HG02642 (cell line): ENCODE data around the gene TMEM182.

Experiments
- ATAC-seq: cut with Tn5 transposase; IDR thresholded peaks from one replicate; pipeline ENCODE4 v1.9.1; 2021; ENCODE audit warnings: mild to moderate bottlenecking; ENCODE audit not compliant: unreplicated experiment, poor library complexity

The TMEM182 gene

DNA sequence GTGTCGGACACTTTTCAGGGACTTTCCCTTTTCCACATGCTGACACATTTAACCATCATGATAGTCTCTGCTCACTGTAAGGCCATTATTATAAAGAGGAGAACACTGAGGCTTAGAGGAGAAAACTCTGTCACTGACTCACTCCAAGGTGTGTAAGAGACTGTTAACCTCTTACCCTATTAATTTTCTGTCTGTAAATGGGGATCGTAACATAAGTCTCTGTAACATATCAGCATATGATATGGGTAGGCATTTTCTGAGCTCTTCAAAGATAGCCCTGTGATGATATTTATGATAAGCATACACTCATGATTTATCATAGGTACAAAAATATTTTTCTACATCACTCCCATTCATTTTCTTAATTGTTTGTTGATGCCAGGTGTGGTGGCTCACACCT, 36.4 kb downstream of the TMEM182 start:
- ATAC-seq, result no peak

DNA sequence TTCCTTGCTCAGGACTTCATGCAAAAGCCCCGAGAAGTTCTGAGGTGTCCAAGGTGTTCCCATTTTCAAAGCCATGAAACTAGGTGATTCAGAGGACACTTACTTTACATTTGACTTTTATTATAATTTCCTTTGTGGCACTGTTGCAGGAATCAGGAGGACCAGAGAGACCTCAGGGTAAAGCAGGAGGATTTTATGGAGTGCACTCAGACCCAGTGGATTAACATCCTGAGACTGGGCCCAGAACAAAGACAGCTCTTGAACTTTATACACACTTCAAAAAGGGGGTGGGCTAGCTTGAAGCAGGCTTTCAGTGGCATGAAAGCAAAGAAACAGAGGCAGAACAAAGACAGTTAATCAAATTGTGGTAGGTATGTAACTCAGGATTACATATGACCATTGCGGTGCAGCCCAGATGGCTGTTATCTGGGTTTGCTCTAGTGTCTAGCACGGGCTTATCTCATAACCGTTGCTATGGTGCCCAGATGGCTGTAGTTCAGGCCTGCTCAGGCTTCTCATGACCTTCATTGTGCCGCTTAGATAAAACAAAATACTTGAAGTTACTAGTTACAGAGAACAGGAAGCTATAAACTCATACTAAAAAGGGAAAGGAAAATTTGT, 39.4 kb downstream of the TMEM182 start:
- ATAC-seq, result no peak

DNA sequence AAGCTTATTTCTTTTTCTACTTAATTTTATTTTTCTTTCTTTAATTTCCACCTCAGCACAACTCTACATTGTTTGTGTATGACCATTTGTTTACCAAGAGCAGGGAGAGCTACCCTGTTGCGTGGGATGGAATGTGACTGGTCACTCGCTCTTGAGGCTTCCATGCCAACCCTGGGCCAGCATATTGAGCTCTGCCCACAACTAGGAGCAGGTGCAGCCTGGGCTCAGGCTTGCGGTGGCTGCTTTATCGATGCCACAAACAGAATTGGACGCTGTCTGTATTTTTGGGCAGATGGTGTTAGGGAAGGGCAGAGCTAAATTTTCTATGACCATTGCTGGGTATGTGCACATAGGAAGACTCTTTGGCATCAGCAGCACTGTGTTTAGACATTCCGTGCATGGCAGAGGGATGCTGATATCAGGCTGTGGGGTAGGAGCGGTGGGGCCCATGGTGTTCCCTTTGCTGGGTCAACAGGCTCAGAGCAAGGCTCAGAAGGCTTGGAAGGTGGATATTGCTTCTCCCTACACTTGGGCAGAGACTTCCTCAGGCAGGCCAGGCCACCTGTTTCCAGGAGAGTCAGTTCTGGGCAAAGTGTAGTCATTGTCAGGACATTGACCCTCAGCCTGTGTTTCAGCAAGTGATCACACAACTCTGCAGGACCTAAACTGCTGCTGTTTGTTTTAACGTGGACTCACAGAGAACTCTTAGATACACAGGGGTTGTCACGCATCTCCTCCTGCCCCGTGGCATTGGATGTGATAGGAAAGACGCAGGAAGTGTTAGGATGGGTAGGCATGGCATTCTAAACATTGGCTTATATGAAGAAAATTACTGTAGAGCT, 40.2 kb downstream of the TMEM182 start:
- no peak for ATAC-seq

DNA sequence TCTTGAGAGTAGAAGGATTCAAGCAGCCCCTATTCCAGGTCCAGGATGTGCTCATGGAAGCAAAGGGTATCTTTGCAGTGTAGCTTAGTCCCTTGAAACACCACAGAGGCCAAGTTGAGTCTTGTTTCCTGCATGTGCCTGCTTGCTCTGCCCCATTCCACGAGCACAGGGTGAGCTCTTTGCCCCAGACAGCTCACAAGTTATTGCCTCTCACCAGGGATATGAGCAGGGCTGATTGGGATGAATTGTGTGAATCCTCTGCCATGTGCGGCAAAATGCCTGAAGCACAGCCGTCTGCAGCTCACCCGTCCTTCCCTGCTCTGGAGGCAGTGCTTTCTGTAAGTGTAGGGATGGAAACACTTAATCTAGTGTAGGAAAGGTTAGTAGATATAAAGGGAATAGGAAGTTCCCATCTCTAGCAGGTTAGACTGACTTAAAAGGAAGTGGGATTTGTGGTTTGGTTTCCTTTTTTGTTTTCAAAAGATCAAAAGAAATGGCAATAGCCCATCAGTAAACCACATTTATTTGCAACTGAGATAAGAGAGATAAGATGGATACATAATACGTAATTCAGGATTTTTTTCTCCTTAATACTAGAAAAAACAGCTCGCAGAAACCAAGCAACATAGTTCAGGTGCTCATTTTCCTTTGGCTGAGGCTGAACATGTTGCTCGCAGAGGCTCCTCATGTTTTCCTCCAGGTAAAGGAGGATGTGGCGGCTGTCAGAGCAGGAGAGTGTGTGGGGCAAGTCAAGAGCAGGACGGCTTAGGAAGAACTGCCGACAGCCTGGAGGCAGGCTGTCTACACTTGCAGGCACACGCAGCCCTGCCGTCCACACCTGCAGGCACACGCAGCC, 41.4 kb downstream of the TMEM182 start:
- ATAC-seq, result no peak

DNA sequence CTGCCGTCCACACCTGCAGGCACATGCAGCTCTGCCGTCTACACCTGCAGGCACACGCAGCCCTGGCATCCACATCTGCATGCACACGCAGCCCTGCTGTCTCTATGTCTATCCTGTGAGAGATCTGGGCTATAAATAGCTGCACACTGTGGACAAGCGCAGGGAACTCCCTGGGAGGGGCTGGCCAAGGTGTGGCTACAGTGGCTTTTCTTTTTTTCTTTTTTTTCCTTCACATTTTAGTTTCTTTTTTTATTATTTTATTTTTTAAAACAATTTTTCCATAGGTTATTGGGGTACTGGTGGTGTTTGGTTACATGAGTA, 42.0 kb downstream of the TMEM182 start:
- no peak for ATAC-seq

DNA sequence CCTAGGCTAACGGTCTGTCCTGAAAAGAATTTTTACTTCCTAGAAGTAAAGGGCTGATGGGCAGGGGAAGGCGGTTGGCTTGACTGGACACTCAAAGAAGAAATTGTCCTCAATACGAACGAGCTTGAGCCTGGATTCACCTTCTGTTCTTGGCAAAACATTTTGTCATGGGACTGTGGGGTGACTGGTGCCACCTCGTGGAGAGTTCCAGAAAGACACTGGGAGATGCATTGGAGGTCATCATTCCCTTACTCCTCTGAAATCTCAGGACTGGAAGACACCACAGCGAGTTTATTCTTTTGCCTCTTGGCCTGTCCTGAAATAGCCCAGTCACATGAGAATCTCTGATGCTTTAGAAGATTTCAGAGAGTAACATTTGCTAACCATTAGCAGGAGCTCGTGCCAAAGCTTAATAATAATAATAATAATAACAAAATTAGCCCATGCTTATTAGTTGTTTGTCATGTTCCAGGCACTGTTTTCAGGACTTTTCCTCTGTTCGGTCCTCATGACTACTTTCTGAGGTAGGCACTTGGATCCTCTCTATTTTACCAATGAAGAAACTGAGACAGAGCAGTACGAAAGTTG, 44.5 kb downstream of the TMEM182 start:
- peak; percentile 89 for ATAC-seq

DNA sequence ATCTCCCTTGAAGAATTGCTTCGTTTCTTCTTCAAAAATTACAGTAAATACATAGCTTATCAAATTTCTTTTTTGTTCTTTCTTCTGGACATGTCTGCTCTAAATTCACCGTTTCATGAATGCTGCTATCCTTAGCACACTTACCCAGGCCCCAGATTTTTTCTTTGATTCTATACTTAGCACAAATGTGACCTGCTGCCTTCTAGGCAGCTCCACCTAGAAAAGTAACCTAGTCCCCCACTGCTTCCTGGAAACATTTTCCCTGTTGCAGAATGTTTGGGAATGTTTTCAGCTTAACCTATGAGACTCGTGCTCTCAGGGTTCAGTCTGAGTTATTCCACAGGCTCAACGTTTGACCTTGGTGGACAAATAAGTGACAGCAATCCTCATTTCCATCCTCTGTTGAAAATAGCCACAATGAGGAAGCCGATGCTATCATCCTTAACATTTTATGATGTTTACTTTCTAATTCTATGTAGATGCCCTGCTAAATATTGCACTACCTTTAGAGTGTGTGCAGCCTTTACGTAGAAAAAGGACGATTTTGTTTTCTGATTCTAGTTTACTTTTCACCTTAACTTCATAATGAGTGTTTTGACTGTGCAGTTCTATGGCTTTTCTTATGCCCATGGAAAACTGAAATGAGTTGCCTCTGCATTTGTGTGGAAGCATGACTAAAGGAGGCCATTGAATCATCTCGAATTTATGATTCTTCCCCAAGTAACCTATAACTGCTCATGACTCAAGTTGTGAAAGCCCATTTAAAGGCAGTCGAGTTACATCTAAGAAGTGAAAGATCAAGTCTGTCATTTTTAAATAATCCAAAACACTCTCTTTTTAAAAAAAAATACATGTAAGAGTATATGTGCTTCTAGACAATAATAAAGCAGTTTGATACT, 47.7 kb downstream of the TMEM182 start:
- no peak for ATAC-seq

DNA sequence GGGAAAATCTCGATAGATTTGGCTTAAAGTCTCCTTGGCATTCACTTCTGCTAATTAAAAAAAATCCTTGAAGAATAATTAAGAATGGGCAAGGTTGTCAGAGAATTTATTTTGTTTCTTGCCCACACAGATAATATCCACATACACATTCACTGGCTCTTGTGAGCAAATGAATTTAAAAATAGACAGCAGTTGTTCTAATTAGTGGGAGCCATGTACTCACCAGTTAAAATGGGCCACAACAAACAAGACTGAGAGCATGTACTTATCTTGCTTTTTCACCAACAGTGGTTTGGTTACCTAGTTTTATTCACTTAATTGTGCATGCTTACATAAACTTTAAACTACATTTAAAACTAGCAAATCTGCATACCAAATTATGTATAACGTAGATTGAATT, 53.5 kb downstream of the TMEM182 start:
- ATAC-seq, result no peak

DNA sequence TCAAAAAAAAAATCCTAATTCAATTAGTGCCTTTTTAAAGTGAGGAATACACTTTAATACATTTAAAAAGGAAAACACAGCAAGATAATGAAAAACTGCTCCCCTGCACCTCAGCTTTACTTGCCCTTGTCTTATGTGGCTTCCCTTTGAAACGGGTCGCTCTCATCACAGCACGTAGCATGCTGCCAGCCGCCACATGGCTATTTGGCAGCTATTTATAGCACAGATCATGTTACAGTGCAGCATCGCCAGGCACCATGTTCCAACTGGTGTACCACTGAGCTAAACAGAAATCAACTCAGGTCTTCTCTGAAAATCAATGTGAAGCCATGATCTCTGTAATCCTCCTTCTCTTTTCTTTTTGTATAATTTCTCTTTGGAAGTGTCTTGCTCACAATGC, 65.1 kb downstream of the TMEM182 start:
- ATAC-seq, result no peak

DNA sequence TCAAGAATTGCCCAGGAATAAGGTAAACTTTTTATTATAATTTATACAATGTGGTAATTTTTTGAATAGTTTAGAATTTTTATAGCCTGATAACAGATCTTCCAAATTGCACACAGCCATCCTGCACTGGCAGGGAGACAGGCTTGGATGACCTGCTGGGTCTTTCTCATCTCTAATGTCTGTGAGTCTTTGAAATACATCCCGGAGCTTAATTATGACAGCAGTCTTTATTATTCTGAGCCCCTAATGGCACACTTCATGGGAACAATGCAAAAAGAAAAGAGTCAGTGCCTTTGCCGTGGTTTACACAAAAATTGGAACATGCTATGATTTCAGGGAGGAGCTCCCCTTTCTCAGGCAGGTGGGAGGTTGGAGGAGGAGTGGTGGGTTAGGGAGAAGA, 71.0 kb downstream of the TMEM182 start:
- no peak for ATAC-seq

DNA sequence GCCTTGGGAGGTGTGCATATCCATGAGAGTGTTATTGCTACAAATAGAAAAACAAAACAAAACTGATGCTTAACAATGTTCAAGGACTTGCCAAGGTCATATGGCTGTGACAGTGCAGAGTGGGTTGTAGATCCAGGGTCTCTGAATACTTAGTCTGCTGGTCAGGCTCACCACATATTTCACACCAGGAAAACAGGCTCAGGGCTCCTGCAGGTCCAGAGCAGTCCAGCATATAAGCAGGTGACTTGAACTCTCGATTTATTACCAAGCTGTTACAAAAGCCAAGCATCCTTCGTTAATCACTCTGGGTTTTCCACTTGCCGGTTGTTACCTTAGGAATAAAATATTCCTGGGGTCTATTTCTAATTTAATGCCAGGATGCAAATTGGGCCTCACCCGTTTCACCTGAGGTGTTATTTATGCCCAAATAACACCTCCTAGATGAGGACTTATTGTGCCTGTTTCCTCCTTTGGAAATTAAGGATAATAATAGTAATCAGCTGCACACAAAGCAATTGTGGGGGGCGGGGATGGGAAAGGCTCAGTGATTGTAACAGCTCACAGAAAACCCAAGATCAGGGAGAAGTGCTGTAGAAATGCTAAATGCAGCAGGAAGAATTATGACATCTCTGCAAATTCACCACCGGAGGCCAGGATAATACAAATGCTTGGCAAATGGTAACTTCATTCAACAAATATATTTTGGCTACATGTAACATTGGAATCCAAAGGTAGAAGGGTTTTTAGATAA, 72.9 kb downstream of the TMEM182 start:
- ATAC-seq, result no peak

DNA sequence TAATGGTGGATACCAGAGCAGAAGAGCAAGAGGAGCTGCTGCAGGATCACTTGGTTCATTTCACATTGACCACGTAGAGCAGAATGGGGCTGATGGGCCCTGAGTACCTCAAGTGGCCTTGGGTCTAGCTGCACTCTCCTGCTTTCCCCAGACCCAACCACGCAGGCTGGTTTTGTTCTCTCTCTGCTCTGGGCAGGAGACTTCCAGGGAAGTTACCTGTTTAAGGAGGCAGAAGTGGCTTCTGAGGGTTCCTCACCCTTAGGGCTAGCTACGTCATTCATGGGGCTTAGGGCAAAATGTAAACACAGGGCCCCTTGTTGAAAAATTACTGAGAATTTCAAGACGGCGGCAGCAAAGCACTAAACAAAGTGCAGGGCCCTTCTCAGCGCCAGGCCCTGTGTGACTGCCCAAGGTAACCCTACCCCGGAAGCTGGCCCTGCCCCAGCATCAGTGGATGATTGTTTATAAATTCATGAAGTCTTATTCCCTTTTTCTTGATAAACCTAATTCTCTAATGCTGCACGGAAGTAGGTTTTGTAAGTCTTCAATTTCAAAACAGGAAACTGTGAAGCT, 75.9 kb downstream of the TMEM182 start:
- ATAC-seq, result no peak

DNA sequence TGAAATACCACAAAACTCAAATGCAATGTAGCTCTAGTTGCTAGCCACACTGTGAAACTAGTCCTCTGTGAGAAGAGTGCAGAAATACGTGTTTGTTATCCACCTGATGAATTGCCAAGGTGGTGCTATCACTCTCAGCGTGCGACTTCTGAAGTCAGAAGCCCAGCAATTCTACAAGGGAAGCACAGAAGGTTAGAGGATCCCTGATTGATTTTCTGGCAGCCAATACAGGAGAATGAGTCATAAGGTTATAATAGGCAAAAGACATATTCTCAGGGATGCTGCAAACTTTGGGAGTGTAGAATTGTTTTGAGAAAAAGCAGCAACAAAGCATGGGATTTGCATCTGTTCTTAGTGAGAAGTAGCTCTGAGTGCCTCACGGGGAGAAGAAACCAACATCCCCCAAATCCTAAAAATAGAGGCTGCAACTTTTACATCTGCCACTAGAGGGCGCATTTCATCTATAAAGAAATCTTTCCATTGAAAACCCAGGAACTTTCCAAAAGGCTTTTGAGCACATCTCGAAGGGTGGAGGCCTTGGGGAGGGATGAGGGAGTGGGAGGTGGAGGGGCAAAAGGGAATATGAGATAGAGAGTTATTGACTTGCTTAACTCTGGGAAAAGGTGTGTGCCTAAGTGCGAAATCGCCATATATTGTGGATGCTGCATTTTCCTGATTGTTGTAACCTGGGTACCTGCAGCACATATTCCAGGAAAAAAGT, 78.0 kb downstream of the TMEM182 start:
- no peak for ATAC-seq

DNA sequence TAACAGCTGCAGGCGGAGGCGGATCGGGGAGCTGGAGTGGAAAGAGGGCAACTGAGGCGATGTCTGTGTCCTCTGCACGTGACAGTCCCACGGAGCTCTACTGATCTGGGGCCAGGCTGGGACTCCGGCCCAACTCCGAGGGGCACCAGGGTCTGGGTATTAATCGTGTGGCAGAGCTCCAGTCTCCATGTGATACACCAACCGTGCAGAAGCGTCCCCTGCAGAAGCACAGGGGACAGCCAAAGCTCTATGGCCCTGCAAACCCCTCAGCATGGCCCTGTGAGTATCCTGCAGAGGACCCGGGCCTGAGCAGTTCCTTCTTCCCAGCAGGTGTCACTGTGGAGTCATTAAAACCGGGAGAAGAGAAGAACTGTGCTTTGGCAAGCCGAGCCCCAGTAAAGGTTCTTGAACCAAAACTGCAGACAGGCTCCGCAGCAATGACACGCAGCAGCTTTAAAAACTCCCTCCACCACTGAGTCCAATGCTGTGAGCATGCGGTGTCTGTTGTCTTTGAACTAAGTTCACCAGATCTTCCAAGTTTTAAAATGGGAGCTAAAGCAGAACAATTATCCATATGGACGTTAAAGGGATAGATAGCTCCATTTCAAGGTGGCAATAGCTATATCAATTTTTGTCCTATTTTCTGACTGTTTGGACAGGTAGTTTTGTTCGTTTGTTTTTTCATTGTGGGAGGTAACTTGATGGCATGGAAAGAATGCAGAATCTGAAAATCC, 79.4 kb downstream of the TMEM182 start:
- ATAC-seq, result peak; percentile 81

DNA sequence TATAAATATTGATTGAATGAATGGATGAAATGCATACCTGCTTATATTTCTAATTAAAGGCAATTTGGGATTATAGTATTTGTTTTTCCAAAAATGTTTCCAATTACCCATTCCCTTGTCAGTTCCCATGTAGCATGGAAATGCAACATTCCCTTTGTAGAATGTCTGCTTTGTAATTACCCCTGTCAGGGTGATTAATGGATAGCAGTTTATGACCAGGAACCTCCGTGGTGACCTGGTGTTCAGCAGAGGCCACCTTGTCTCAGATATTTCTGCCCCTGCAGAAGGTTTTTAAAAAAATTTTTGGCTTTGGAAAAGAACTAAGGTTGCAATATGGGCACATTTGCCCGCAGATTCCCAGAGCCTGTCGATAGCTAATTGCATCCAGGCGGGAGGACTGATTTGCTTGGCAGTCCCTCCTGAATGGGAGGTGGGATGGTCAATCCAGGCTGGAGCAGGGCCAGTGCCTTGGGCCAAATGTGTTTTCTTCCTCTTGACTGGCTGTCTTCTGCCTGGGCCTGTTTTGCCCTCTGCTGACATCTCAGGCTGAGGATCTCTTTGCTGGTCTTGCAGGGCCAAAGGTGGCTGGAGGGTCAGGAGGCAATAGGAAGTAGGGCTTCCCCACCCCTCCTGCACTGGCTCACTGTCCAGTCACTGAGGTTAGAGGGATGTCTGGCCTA, 82.1 kb downstream of the TMEM182 start:
- ATAC-seq, result no peak

DNA sequence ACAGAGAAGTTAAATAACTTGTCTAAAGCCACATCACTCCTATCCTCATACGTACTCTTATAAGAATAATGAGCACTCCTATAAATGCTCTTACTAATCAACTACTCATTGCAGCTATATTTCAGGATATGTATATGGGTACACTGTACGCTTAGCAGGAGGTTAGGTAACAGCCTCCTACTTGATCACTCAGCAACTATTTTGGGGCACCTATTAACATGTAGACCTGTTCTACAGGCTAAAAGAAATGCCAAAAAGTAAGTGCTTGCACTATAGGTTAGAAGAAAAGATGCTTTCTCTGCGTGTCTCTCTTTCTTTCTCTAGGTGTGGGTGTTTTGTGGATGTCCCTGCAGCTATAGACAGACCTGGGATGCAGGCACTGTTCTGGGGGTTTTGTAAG, 83.1 kb downstream of the TMEM182 start:
- ATAC-seq, result no peak

DNA sequence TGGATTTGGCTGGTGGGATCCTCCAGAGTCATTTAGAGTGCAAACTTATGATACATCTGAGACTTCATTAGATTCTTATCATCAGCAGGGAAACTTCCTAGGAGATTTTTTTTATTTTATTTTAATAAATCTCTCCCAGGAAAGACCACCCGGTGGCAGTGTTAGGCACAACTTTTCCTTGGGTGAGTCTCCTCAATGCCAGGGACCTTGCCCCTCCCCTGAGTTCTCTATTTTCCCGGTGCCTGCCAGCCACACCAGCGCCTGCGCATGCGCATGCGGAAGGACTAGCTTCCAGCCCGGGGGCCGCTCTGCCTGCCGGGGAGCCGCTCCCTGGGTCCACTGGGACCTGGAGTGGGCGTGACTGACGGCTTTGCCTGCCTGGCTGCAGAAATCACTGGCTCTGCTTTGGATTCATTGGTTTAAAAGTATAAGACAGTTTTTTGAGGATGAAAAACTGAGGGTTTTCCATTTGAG, 86.6 kb downstream of the TMEM182 start:
- no peak for ATAC-seq
